SH-SY5Y (cell line): ENCODE results near the gene WWOX.

Source experiments
- GATA2 ChIP-seq: IDR thresholded peaks from 2 replicates; pipeline ENCODE4 v1.6.1; 2011; ENCODE audit warnings: mild to moderate bottlenecking, low read depth, low read length
- GATA3 ChIP-seq: IDR thresholded peaks from 2 replicates; pipeline ENCODE4 v1.6.1; 2011; ENCODE audit warnings: low read depth, mild to moderate bottlenecking, low read length, moderate library complexity

GRCh38 chr16:78192734-78193488, 93.5 kb downstream of the WWOX start:
- TF ChIP-seq GATA3: no peak
- TF ChIP-seq GATA2: no peak
